OCI-LY1 (cell line): Measurements from ENCODE around the gene CTBP2.

ENCODE experiments used
- EZH2 ChIP-seq: fragments of 200-600 bp; sonication (generic), shearing (Covaris generic); IDR thresholded peaks from 2 replicates; pipeline ENCODE4 v1.8.0; 2017; ENCODE audit warnings: borderline replicate concordance, mixed run types, mild to moderate bottlenecking, antibody characterized with exemption, low read length, moderate library complexity, mixed read lengths
- TF ChIP-seq, protein P1 (sequence below): fragments of 200-600 bp; sonication (generic), shearing (Covaris generic); IDR thresholded peaks from 2 replicates; pipeline ENCODE4 v1.5.1; 2017; ENCODE audit warnings: mild to moderate bottlenecking, antibody characterized with exemption, low read length, moderate library complexity, mixed read lengths

DNA sequence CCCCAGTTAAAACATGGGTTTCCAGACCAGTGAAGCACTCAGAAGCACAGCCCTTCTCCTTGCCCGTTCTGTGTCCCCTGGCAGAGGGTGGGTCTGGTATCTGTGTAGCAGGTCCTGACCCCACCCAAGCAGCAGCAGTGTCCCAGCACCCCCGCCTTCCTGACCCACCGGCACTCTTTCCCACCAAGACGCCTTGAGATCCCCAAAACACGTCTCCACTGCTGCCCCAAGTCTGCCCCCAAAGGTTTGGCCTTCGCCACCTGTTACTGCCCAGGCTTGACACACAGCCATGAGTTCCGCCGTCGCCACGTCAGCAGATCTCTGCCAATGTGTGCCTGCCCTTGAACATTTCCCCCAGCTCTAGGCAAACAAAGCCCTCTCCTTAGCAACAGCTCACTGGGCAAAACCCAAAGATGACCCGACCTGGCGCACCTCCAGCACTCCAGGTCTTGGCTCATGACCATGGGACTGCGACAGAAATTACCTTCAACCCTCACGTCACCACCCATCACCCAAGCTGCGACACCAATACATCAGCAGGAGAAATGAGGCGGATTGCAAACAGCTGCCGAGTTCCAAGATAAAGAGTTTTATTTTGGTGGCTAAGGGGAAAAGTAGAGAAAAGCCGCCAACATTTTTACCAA lies 75.6 kb downstream of the CTBP2 start:
- TF ChIP-seq, protein P1, sequence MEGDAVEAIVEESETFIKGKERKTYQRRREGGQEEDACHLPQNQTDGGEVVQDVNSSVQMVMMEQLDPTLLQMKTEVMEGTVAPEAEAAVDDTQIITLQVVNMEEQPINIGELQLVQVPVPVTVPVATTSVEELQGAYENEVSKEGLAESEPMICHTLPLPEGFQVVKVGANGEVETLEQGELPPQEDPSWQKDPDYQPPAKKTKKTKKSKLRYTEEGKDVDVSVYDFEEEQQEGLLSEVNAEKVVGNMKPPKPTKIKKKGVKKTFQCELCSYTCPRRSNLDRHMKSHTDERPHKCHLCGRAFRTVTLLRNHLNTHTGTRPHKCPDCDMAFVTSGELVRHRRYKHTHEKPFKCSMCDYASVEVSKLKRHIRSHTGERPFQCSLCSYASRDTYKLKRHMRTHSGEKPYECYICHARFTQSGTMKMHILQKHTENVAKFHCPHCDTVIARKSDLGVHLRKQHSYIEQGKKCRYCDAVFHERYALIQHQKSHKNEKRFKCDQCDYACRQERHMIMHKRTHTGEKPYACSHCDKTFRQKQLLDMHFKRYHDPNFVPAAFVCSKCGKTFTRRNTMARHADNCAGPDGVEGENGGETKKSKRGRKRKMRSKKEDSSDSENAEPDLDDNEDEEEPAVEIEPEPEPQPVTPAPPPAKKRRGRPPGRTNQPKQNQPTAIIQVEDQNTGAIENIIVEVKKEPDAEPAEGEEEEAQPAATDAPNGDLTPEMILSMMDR, result no peak
- TF ChIP-seq EZH2, result no peak
